PFSK-1 (cell line): Measurements from ENCODE around the gene SLC4A4.

Experiments used
- FOXP2 ChIP-seq: optimal IDR thresholded peaks from 2 replicates; pipeline ENCODE3; 2011; ENCODE audit warnings: borderline replicate concordance, control low read depth, inconsistent platforms; ENCODE audit not compliant: insufficient read depth; ENCODE audit errors: extremely low read length, extremely low read depth
- POLR2AphosphoS5 ChIP-seq: IDR thresholded peaks from 2 replicates; pipeline ENCODE4 v1.6.1; 2012; ENCODE audit warnings: low read depth, mild to moderate bottlenecking, control low read depth, low read length, moderate library complexity
- SIN3A ChIP-seq: IDR thresholded peaks from 2 replicates; pipeline ENCODE4 v1.6.1; 2012; ENCODE audit warnings: mild to moderate bottlenecking, low read length, moderate library complexity, borderline replicate concordance; ENCODE audit not compliant: insufficient read depth
- TAF1 ChIP-seq: IDR thresholded peaks from 2 replicates; pipeline ENCODE4 v1.6.1; 2012; ENCODE audit warnings: low read length, control low read depth, borderline replicate concordance; ENCODE audit not compliant: insufficient read depth
- TF ChIP-seq, protein P1 (sequence below), 2 experiments: IDR thresholded peaks; 2 replicates each; pipeline versions ENCODE4 v1.6.1 to v1.8.0; 2011 to 2012; ENCODE audit warnings: low read depth in 2 of 2, low read length in 2 of 2, control low read depth in 1 of 2, inconsistent platforms in 1 of 2, mild to moderate bottlenecking in 1 of 2, moderate library complexity in 1 of 2; ENCODE audit not compliant: insufficient read depth in 1 of 2

The SLC4A4 gene

DNA sequence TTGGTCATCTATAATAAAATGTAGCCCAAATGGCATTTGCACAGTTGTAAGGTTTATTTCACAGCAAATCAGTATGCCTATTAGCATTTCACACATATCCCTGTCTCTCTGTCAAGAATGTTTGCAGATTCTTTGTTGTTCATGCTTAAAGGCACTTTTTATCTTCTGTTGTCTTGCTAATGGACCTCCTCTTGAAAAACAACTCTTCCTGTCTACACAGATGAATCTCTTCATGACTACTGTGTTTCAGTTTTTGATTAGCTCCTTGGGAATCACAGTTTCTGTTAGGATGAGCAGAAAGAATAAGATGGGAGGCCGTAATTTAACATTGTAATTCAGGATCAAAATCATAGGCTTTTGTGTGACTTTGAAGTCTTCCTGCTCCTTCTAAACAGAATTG, 35.5 kb upstream of the SLC4A4 start:
- TF ChIP-seq POLR2AphosphoS5 (no peak), FOXP2 (no peak), TAF1 (no peak), SIN3A (no peak)
- TF ChIP-seq, protein P1, sequence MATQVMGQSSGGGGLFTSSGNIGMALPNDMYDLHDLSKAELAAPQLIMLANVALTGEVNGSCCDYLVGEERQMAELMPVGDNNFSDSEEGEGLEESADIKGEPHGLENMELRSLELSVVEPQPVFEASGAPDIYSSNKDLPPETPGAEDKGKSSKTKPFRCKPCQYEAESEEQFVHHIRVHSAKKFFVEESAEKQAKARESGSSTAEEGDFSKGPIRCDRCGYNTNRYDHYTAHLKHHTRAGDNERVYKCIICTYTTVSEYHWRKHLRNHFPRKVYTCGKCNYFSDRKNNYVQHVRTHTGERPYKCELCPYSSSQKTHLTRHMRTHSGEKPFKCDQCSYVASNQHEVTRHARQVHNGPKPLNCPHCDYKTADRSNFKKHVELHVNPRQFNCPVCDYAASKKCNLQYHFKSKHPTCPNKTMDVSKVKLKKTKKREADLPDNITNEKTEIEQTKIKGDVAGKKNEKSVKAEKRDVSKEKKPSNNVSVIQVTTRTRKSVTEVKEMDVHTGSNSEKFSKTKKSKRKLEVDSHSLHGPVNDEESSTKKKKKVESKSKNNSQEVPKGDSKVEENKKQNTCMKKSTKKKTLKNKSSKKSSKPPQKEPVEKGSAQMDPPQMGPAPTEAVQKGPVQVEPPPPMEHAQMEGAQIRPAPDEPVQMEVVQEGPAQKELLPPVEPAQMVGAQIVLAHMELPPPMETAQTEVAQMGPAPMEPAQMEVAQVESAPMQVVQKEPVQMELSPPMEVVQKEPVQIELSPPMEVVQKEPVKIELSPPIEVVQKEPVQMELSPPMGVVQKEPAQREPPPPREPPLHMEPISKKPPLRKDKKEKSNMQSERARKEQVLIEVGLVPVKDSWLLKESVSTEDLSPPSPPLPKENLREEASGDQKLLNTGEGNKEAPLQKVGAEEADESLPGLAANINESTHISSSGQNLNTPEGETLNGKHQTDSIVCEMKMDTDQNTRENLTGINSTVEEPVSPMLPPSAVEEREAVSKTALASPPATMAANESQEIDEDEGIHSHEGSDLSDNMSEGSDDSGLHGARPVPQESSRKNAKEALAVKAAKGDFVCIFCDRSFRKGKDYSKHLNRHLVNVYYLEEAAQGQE (IDR thresholded peaks at IDR 0.05; ENCODE audit: insufficient read depth in 1 of 2, low read depth in 2 of 2, low read length in 2 of 2): no peak

DNA sequence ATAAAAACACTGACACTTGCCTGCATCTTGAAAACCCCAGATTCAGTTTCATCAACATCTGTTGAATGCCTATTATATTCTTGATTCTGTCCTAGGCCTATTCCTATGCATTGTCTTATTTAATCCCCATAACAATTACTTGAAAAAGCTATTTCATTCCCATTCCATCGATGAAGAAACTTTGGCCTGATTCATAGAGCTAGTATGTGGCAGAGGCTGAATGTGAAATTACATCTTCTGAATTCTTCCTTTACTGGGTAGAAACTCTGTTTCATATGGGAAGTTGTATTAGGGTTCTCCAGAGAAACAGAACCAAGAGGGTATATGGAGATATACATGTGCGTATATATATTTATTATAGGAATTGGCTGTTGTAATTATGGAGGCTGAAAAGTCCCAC, 35.0 kb upstream of the SLC4A4 start:
- TF ChIP-seq POLR2AphosphoS5: no peak
- TF ChIP-seq, protein P1 (IDR thresholded peaks at IDR 0.05; ENCODE audit: insufficient read depth in 1 of 2, low read depth in 2 of 2, low read length in 2 of 2): no peak
- no peak for TF ChIP-seq SIN3A
- no peak for TF ChIP-seq TAF1
- no peak for TF ChIP-seq FOXP2

DNA sequence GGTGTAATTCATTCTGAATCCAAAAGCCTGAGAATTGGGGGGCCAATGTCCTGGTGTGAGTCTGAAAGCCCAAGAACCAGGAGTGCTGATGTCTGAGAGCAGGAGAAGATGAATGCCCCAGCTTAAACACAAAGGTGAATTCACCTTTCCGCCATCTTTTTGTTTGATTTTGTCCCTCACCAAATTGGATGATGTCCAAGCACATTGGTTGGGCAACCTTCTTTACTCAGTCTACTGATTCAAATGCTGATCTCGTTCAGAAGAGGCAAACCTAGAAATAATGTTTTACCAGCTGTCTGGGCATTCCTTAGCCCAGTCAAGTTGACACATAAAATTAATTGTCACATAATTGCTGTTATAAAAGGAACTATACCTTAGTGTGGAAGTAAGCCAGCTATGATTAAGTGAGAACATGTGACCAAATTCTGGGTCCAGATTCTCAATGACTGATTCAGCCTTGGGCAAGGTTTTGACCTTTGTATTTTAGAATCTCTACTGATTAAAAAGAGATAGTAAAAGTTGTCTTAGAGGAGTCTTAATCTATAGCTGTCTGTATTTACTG, 34.5 kb upstream of the SLC4A4 start:
- no peak for TF ChIP-seq POLR2AphosphoS5
- TF ChIP-seq, protein P1 (IDR thresholded peaks at IDR 0.05; ENCODE audit: insufficient read depth in 1 of 2, low read depth in 2 of 2, low read length in 2 of 2): no peak
- no peak for TF ChIP-seq TAF1
- TF ChIP-seq FOXP2: no peak
- no peak for TF ChIP-seq SIN3A

DNA sequence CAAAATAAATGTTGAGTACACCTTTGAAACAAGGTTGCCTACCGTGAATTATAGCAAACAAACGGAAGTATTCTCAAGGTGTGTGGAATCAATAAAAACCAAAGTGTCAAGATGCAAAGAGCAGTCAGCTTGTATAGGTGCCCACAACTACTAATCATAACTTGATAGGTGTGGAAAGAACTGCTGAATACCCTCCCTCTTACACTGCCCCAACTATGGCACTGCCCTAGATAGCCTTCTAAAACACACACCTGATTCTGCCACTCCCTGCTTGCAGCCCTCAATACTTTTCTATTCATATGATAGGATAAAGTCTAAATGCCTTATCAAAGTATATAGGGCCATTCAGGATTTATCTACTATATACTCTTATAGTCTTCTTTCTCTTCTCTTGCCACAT, 31.1 kb upstream of the SLC4A4 start:
- no peak for TF ChIP-seq TAF1

GRCh38 chr4:71322425-71322824, 16.4 kb upstream of the SLC4A4 start:
- TF ChIP-seq SIN3A: no peak
- TF ChIP-seq TAF1: no peak
- TF ChIP-seq POLR2AphosphoS5: no peak
- TF ChIP-seq FOXP2: no peak
- TF ChIP-seq, protein P1 (IDR thresholded peaks at IDR 0.05; ENCODE audit: insufficient read depth in 1 of 2, low read depth in 2 of 2, low read length in 2 of 2): no peak
